Activated T-cell treated with anti-CD3 and anti-CD28 coated beads, Interleukin-2, amount 50 U/mL, for 72 hours (primary cell): ENCODE measurements around the gene SETBP1. TPM values are rescaled to one million over a fixed set of nuclear protein-coding genes. Genes with fewer than 3 reads are reported as not detected.

ENCODE experiments used
- ATAC-seq, 2 donors: fragments of 150-1000 bp; cut with Tn5 transposase; replicated peaks in 1 of 2; 2 replicates each; pipeline ENCODE4 v1.10.0; 2021; ENCODE audit warnings: moderate library complexity in 2 of 2, mild to moderate bottlenecking in 1 of 2
- DNase-seq, 2 donors: peaks; one replicate each; pipeline ENCODE4 v3.0.0; 2021 to 2022; ENCODE audit warnings: mixed read lengths in 1 of 2
- H3K27ac Mint-ChIP-seq: one replicate; pipeline ENCODE4 v1.8.0; 2022; ENCODE audit warnings: mild to moderate bottlenecking, moderate library complexity, mixed read lengths
- H3K27me3 Mint-ChIP-seq: one replicate; pipeline ENCODE4 v1.8.0; 2022; ENCODE audit warnings: low read depth, mixed read lengths
- H3K36me3 Mint-ChIP-seq, 2 donors: one replicate each; pipeline ENCODE4 v1.8.0; 2022; ENCODE audit warnings: mixed read lengths in 2 of 2, mild to moderate bottlenecking in 1 of 2; ENCODE audit not compliant: insufficient read depth in 2 of 2
- H3K4me1 Mint-ChIP-seq: one replicate; pipeline ENCODE4 v1.8.0; 2022; ENCODE audit warnings: low read depth, mixed read lengths
- H3K4me3 Mint-ChIP-seq, 2 donors: one replicate each; pipeline ENCODE4 v1.8.0; 2022; ENCODE audit warnings: mild to moderate bottlenecking in 2 of 2, mixed read lengths in 2 of 2, moderate library complexity in 2 of 2
- H3K9me3 Mint-ChIP-seq, 2 donors: one replicate each; pipeline ENCODE4 v1.8.0; 2022; ENCODE audit warnings: mixed read lengths in 2 of 2
- total RNA-seq, 2 donors: library from RNA; stranded (reverse); gene quantifications; one replicate each; pipeline ENCODE4 v1.2.3, GENCODE V29; 2022

SETBP1 gene
- total RNA-seq, 2 donors from 2014 or later, result 3.8 to 13.8 TPM

GRCh38 chr18:45004546-45005080, 323.9 kb downstream of the SETBP1 start:
- Mint-ChIP-seq H3K27me3 (no peaks in the 10 kb centered on the region), H3K4me1 (peaks cover 11% of the 10 kb centered on the region), H3K9me3 (no peaks in the 10 kb centered on the region), H3K27ac (no peak overlapping the region), H3K4me3 (no peak overlapping the region), H3K36me3 (no peaks in the 10 kb centered on the region)
- ATAC-seq (no peak), DNase-seq (no peak)

DNA sequence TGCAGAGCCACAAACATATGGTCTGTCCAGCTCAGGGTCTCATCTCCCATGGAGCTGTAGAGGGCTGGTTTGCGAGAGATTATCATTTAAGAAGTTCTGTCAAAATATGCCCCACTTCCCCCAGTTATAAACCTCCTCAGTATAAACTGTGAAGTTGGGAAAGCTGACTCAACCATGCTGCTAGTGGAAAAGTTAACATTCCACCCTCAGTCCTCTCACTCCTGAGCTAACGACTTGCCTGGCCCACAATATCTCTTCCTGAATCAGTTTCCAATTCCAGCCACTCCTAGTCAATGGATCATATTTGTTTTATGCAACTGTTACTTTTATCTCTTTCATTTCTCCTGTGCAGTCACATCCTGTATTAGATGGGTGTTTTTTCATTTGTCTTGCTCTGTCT, 326.2 kb downstream of the SETBP1 start:
- H3K36me3 Mint-ChIP-seq, result no peaks in the 10 kb centered on the region
- H3K9me3 Mint-ChIP-seq, result no peaks in the 10 kb centered on the region
- ATAC-seq (no peak), DNase-seq (no peak)
- peaks cover 18% of the 10 kb centered on the region for H3K4me1 Mint-ChIP-seq
- H3K4me3 Mint-ChIP-seq, result no peak overlapping the region
- H3K27ac Mint-ChIP-seq, result no peak overlapping the region
- H3K27me3 Mint-ChIP-seq, result no peaks in the 10 kb centered on the region

- H3K4me1 Mint-ChIP-seq, result peaks cover 18% of the 10 kb centered on the region
- no peak overlapping the region for H3K27ac Mint-ChIP-seq
- DNase-seq (no peak), ATAC-seq (no peak)
- no peaks in the 10 kb centered on the region for H3K36me3 Mint-ChIP-seq
- H3K4me3 Mint-ChIP-seq, result no peak overlapping the region
- no peaks in the 10 kb centered on the region for H3K27me3 Mint-ChIP-seq
- no peaks in the 10 kb centered on the region for H3K9me3 Mint-ChIP-seq
Observed at GRCh38 chr18:45007531-45007930, 326.8 kb downstream of the SETBP1 start.

- Mint-ChIP-seq H3K27ac (no peak overlapping the region), H3K4me1 (peaks cover 18% of the 10 kb centered on the region), H3K9me3 (no peaks in the 10 kb centered on the region), H3K4me3 (no peak overlapping the region), H3K36me3 (no peaks in the 10 kb centered on the region), H3K27me3 (no peaks in the 10 kb centered on the region)
- DNase-seq (no peak), ATAC-seq (peak in 1 of 2 donors; percentile 21)
Observed at GRCh38 chr18:45008694-45009413, 328.2 kb downstream of the SETBP1 start.

DNA sequence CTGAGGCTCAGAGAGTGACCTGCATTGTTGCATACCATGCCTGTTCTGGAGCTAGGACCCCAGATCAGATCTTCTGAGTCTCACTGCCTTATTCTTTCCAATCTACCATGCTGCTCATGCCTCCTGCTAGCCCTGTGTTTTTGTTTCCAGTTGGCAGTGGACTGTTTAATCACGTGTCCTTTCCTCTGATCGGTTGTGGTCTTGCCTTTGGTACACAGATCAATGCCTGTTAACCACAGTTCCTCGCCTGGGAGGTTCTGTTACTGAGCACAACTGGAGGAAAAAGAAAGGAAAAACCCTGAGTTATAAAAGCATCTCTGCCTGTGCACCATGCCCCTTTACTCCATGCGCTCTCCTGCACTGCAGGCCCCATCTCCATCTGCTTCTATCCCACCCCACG, 329.1 kb downstream of the SETBP1 start:
- DNase-seq (no peak), ATAC-seq (no peak)
- no peaks in the 10 kb centered on the region for H3K27me3 Mint-ChIP-seq
- H3K27ac Mint-ChIP-seq, result no peak overlapping the region
- H3K4me3 Mint-ChIP-seq, result no peak overlapping the region
- H3K36me3 Mint-ChIP-seq, result no peaks in the 10 kb centered on the region
- H3K9me3 Mint-ChIP-seq, result no peaks in the 10 kb centered on the region
- peaks cover 18% of the 10 kb centered on the region for H3K4me1 Mint-ChIP-seq

DNA sequence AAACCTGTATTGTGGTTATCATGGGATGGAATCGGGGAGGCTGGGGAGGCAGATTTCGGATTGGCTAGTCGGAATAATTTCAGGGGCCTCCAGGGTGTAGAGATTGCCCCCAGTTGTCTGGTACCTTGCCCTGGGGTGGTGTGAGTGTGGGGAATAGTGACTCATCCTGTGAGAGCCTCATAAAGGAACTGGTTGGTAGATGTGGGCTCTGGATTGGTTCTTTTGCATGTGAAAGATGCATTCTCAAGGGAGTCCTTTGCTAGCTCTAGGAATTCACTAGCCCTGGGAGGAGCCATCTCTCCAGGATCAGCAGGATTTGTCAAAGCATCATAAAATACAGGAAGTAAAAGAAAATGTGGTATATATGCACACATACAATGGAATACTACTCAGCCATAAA, 331.6 kb downstream of the SETBP1 start:
- ATAC-seq, result no peak
- Mint-ChIP-seq H3K9me3 (no peaks in the 10 kb centered on the region), H3K27ac (no peak overlapping the region), H3K27me3 (no peaks in the 10 kb centered on the region), H3K36me3 (no peaks in the 10 kb centered on the region), H3K4me3 (no peak overlapping the region), H3K4me1 (peaks cover 18% of the 10 kb centered on the region)
- DNase-seq, result no peak

- Mint-ChIP-seq H3K9me3 (no peaks in the 10 kb centered on the region), H3K27me3 (no peaks in the 10 kb centered on the region), H3K4me3 (no peak overlapping the region), H3K4me1 (peaks cover 12% of the 10 kb centered on the region), H3K27ac (no peak overlapping the region), H3K36me3 (no peaks in the 10 kb centered on the region)
- ATAC-seq, result no peak
- no peak for DNase-seq
Observed at GRCh38 chr18:45014047-45014501, 333.4 kb downstream of the SETBP1 start.

DNA sequence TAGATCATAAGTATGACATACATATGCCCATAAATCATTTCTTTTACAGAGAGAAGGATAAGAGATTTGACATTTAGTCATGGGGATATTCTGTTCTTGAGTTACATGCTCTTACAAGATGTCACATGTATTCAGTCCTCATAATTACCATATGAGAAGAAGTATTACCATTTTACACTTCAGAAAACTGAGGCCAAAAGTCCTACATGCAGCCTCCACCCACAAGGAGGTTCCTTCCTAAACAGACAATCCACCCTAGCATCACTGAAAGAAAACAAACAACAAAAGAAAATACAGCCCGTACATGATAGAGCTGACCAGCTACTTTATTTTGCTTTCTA, 335.1 kb downstream of the SETBP1 start:
- ATAC-seq (no peak), DNase-seq (no peak)
- no peak overlapping the region for H3K4me3 Mint-ChIP-seq
- H3K27me3 Mint-ChIP-seq, result peaks cover 5% of the 10 kb centered on the region
- no peak overlapping the region for H3K27ac Mint-ChIP-seq
- H3K4me1 Mint-ChIP-seq, result no peaks in the 10 kb centered on the region
- H3K36me3 Mint-ChIP-seq, result no peaks in the 10 kb centered on the region
- H3K9me3 Mint-ChIP-seq, result no peaks in the 10 kb centered on the region

GRCh38 chr18:45019469-45019868, 338.8 kb downstream of the SETBP1 start:
- H3K27ac Mint-ChIP-seq, result no peak overlapping the region
- H3K36me3 Mint-ChIP-seq, result no peaks in the 10 kb centered on the region
- DNase-seq (no peak), ATAC-seq (no peak)
- H3K4me1 Mint-ChIP-seq, result no peaks in the 10 kb centered on the region
- no peak overlapping the region for H3K4me3 Mint-ChIP-seq
- H3K27me3 Mint-ChIP-seq, result peaks cover 9% of the 10 kb centered on the region
- no peaks in the 10 kb centered on the region for H3K9me3 Mint-ChIP-seq

GRCh38 chr18:45023519-45023918, 342.8 kb downstream of the SETBP1 start:
- Mint-ChIP-seq H3K36me3 (no peaks in the 10 kb centered on the region), H3K4me1 (no peaks in the 10 kb centered on the region), H3K27ac (no peak overlapping the region), H3K4me3 (no peak overlapping the region), H3K9me3 (no peaks in the 10 kb centered on the region), H3K27me3 (peaks cover 9% of the 10 kb centered on the region)
- ATAC-seq (no peak), DNase-seq (no peak)

DNA sequence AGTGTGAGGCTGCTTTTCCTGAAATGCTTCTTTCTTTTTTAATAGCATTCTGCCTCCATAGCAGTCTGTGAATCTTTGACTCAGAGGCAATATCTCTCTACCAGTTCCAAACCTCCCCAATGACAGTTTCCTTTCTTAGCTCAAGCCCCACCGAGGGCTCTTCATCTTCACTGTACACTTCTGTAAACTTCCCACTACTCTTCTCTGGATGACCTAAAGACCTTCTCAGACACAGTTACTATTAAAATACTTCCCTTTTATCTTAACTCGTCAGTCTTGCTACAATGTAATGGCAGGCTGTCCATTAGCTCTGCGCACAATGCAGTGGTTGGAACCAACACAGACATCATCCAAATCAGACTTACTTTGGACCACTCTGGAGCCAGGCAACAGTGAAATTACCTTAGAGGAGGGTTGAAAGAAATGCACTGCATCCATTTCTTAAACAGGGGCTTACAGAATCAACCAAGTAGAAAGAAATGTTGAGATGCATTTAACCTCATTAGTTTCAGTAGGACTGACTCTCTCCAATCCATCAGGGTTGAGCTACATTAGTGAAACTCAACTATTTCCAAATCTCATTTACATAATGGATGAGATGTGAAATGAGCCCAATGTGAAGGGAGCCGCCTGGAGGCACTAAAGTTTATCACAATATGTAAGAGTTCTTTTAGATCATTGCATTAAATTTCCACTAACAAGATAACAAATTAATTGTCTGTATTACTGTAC, 343.8 kb downstream of the SETBP1 start:
- H3K4me1 Mint-ChIP-seq, result no peaks in the 10 kb centered on the region
- no peak overlapping the region for H3K4me3 Mint-ChIP-seq
- ATAC-seq, result no peak
- H3K9me3 Mint-ChIP-seq, result no peaks in the 10 kb centered on the region
- peaks cover 9% of the 10 kb centered on the region for H3K27me3 Mint-ChIP-seq
- H3K36me3 Mint-ChIP-seq, result no peaks in the 10 kb centered on the region
- no peak for DNase-seq
- no peak overlapping the region for H3K27ac Mint-ChIP-seq

GRCh38 chr18:45025089-45025450, 344.4 kb downstream of the SETBP1 start:
- H3K27ac Mint-ChIP-seq, result no peak overlapping the region
- peaks cover 9% of the 10 kb centered on the region for H3K27me3 Mint-ChIP-seq
- no peak for DNase-seq
- H3K36me3 Mint-ChIP-seq, result no peaks in the 10 kb centered on the region
- no peaks in the 10 kb centered on the region for H3K9me3 Mint-ChIP-seq
- ATAC-seq, result no peak
- no peaks in the 10 kb centered on the region for H3K4me1 Mint-ChIP-seq
- H3K4me3 Mint-ChIP-seq, result no peak overlapping the region

DNA sequence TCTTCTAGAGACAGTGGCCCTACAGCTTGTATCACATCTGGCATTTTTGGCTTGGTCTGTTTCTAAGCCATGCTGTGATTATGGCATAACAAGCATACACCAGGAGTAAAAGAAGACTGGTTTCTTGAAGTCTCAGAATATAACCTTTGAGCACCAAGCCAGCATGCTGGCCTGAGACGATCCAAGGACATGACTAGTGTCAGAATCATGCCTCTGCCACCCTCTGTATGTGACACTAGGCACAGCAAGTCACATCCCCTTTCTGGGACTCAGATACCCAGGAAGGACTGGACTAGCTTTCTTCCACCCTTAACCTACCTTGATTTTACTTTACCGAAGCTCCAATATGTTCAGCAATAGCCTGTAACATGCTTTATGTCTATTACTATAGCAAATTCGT, 345.5 kb downstream of the SETBP1 start:
- DNase-seq, result no peak
- no peak overlapping the region for H3K4me3 Mint-ChIP-seq
- H3K36me3 Mint-ChIP-seq, result peaks cover 0 to 2% of the 10 kb centered on the region in 2 donors
- H3K4me1 Mint-ChIP-seq, result no peaks in the 10 kb centered on the region
- peaks cover 4% of the 10 kb centered on the region for H3K27me3 Mint-ChIP-seq
- peaks cover 0 to 2% of the 10 kb centered on the region in 2 donors for H3K9me3 Mint-ChIP-seq
- no peak overlapping the region for H3K27ac Mint-ChIP-seq
- ATAC-seq, result no peak
